HCT116 (cell line): ENCODE results near the gene ABCA5. TPM values are rescaled to one million over a fixed set of nuclear protein-coding genes. Genes with fewer than 3 reads are reported as not detected.
A peak's percentile ranks its signal among the peaks of the same experiment; 100 is the strongest.

Experiments used
- ATAC-seq: fragments of 200-7000 bp; cut with Tn5 transposase; 2 replicates; pipeline ENCODE4 v1.9.1; 2020; ENCODE audit warnings: mild to moderate bottlenecking, moderate library complexity
- BruUV-seq: library from RNA; stranded (reverse); fragments of 400-500 nt; replicated peaks from 2 replicates; lab custom pipeline; 2021; lab: Mats Ljungman, UMichigan
- CTCF ChIA-PET: fragments of 300-600 bp; sonication (Branson Sonifier 250); formaldehyde crosslinking; loops from one replicate; lab custom pipeline; 2021; ENCODE audit warnings: antibody characterized with exemption; lab: Charles Lee
- POLR2A ChIA-PET: fragments of 300-600, 350-600 bp; sonication (Branson Sonifier 250); formaldehyde crosslinking; loops from one replicate; lab custom pipeline; 2021; ENCODE audit warnings: antibody characterized with exemption; lab: Charles Lee
- RAD21 ChIA-PET, 2 experiments: fragments of 300-600 bp; sonication (Branson Sonifier 250); formaldehyde crosslinking; loops; one replicate each; lab custom pipeline; 2023; ENCODE audit warnings: low total read pairs in 2 of 2; ENCODE audit not compliant: uncharacterized antibody in 2 of 2, unreplicated experiment in 2 of 2, low non-redundant PET in 1 of 2; lab: Charles Lee
- DNase-seq: peaks from one replicate; pipeline ENCODE4 v3.0.0-alpha.2; 2010; ENCODE audit warnings: low read depth, low spot score
- H2AFZ ChIP-seq: fragments of 200-600 bp; shearing (Covaris generic), sonication (generic); 2 replicates; pipeline ENCODE4 v1.6.1; 2017; ENCODE audit warnings: low read depth, mixed run types, mixed read lengths, antibody characterized with exemption, low read length; ENCODE audit not compliant: poor library complexity, severe bottlenecking
- H3K27ac ChIP-seq: 2 replicates; pipeline ENCODE4 v1.5.1; 2012; ENCODE audit warnings: low read depth, low read length
- H3K27me3 ChIP-seq: fragments of 200-600 bp; sonication (generic); 2 replicates; pipeline ENCODE4 v1.6.1; 2016; ENCODE audit warnings: mixed run types, low read length, mixed read lengths; ENCODE audit not compliant: insufficient read depth
- H3K36me3 ChIP-seq, 2 experiments: fragments of 200-500 bp in 1 of 2; fragments of 200-600 bp in 1 of 2; sonication (Bioruptor generic) in 1 of 2; sonication (generic) in 1 of 2; 2 replicates each; pipeline versions ENCODE4 v1.5.1 to v1.6.1; 2014 to 2016; ENCODE audit warnings: low read length in 2 of 2, inconsistent platforms in 1 of 2, mixed read lengths in 1 of 2, mixed run types in 1 of 2; ENCODE audit not compliant: insufficient read depth in 2 of 2, control insufficient read depth in 1 of 2
- H3K4me1 ChIP-seq, 2 experiments: fragments of 200-600 bp in 1 of 2; sonication (generic) in 1 of 2; 2 replicates each; pipeline versions ENCODE4 v1.5.1 to v1.6.1; 2012 to 2017; ENCODE audit warnings: low read length in 2 of 2, inconsistent platforms in 1 of 2, mild to moderate bottlenecking in 1 of 2, mixed read lengths in 1 of 2, mixed run types in 1 of 2, moderate library complexity in 1 of 2; ENCODE audit not compliant: insufficient read depth in 2 of 2, control insufficient read depth in 1 of 2
- H3K4me2 ChIP-seq: fragments of 200-600 bp; sonication (generic); 2 replicates; pipeline ENCODE4 v1.6.1; 2017; ENCODE audit warnings: mixed run types, low read length, mixed read lengths
- H3K4me3 ChIP-seq, 2 experiments: fragments of 200-600 bp in 1 of 2; sonication (generic) in 1 of 2; replicated peaks in 1 of 2; 2 replicates each; pipeline ENCODE4 v1.5.1; 2011 to 2016; ENCODE audit warnings: low read length in 2 of 2, control low read depth in 1 of 2, low read depth in 1 of 2, mild to moderate bottlenecking in 1 of 2, mixed read lengths in 1 of 2, mixed run types in 1 of 2
- H3K79me2 ChIP-seq: fragments of 200-600 bp; sonication (generic); 2 replicates; pipeline ENCODE4 v1.6.1; 2017; ENCODE audit warnings: mild to moderate bottlenecking, mixed run types, low read length, moderate library complexity, mixed read lengths; ENCODE audit not compliant: insufficient read depth
- H3K9ac ChIP-seq: fragments of 200-600 bp; sonication (generic); 2 replicates; pipeline ENCODE4 v1.6.1; 2016; ENCODE audit warnings: low read length, mixed read lengths
- H3K9me2 ChIP-seq: fragments of 200-600 bp; sonication (generic), shearing (Covaris generic); 2 replicates; pipeline ENCODE4 v1.6.1; 2017; ENCODE audit warnings: mixed run types, mild to moderate bottlenecking, moderate library complexity; ENCODE audit not compliant: insufficient read depth
- H3K9me3 ChIP-seq, 2 experiments: fragments of 200-500 bp in 1 of 2; fragments of 200-600 bp in 1 of 2; sonication (Bioruptor generic) in 1 of 2; sonication (generic) in 1 of 2; 2 replicates each; pipeline ENCODE4 v1.6.1; 2014 to 2017; ENCODE audit warnings: low read length in 2 of 2, mixed read lengths in 2 of 2, inconsistent platforms in 1 of 2, low read depth in 1 of 2, mild to moderate bottlenecking in 1 of 2, mixed run types in 1 of 2, moderate library complexity in 1 of 2; ENCODE audit not compliant: control insufficient read depth in 1 of 2, insufficient read depth in 1 of 2
- H4K20me1 ChIP-seq: fragments of 200-600 bp; sonication (generic), shearing (Covaris generic); 2 replicates; pipeline ENCODE4 v1.6.1; 2017; ENCODE audit warnings: mixed run types, mild to moderate bottlenecking, moderate library complexity; ENCODE audit not compliant: insufficient read depth
- ATF3 ChIP-seq: IDR thresholded peaks from 2 replicates; pipeline ENCODE4 v1.6.1; 2012
- CEBPB ChIP-seq: IDR thresholded peaks from 2 replicates; pipeline ENCODE4 v1.6.1; 2012; ENCODE audit warnings: low read depth
- EGR1 ChIP-seq: IDR thresholded peaks from 2 replicates; pipeline ENCODE4 v1.6.1; 2012; ENCODE audit warnings: low read depth
- ELF1 ChIP-seq: IDR thresholded peaks from 2 replicates; pipeline ENCODE4 v1.6.1; 2012; ENCODE audit warnings: low read depth, borderline replicate concordance
- EZH2 ChIP-seq: fragments of 200-600 bp; sonication (generic); IDR thresholded peaks from 2 replicates; pipeline ENCODE4 v1.6.1; 2017; ENCODE audit warnings: antibody characterized with exemption, mixed run types
- EZH2phosphoT487 ChIP-seq: fragments of 200-600 bp; IDR thresholded peaks from 2 replicates; pipeline ENCODE4 v1.6.1; 2018; ENCODE audit warnings: antibody characterized with exemption, borderline replicate concordance
- FOSL1 ChIP-seq: IDR thresholded peaks from 2 replicates; pipeline ENCODE4 v1.6.1; 2012; ENCODE audit warnings: low read depth
- MAX ChIP-seq: IDR thresholded peaks from 2 replicates; pipeline ENCODE4 v1.6.1; 2012
- POLR2A ChIP-seq: IDR thresholded peaks from 2 replicates; pipeline ENCODE4 v1.7.0; 2011; ENCODE audit warnings: borderline replicate concordance; ENCODE audit not compliant: insufficient read depth, insufficient read length; ENCODE audit errors: extremely low read depth
- RAD21 ChIP-seq: IDR thresholded peaks from 2 replicates; pipeline ENCODE4 v1.6.1; 2012; ENCODE audit warnings: low read depth, mild to moderate bottlenecking
- SRF ChIP-seq: IDR thresholded peaks from 2 replicates; pipeline ENCODE4 v1.6.1; 2012; ENCODE audit warnings: low read depth
- TCF7L2 ChIP-seq: IDR thresholded peaks from 2 replicates; pipeline ENCODE4 v1.7.0; 2011; ENCODE audit warnings: borderline replicate concordance, inconsistent platforms; ENCODE audit not compliant: insufficient read depth, insufficient read length; ENCODE audit errors: extremely low read depth
- YY1 ChIP-seq: IDR thresholded peaks from 2 replicates; pipeline ENCODE4 v1.6.1; 2011; ENCODE audit warnings: low read length, low read depth, moderate library complexity, mild to moderate bottlenecking; ENCODE audit not compliant: insufficient replicate concordance; ENCODE audit errors: extremely low read depth
- ZFX ChIP-seq: fragments of 450-650 bp; IDR thresholded peaks from 2 replicates; pipeline ENCODE4 v1.6.1; 2017
- intact Hi-C: fragments of 100-400 bp; cut with micrococcal nuclease; formaldehyde crosslinking; loops from 2 replicates; pipeline ENCODE4 v1.10.0; 2022
- total RNA-seq: library from RNA; stranded (reverse); gene quantifications from one replicate; pipeline ENCODE4 v1.2.1, GENCODE V29; 2021; ENCODE audit not compliant: unreplicated experiment
- TF ChIP-seq, protein P1 (sequence below), 3 experiments: fragments of 200-600 bp in 1 of 3; sonication (generic) in 1 of 3; IDR thresholded peaks in 2 of 3; conservative IDR thresholded peaks in 1 of 3; 2 replicates each; pipeline ENCODE4 v1.5.1; 2012 to 2017; ENCODE audit warnings: low read depth in 2 of 3, low read length in 2 of 3, antibody characterized with exemption in 1 of 3, borderline replicate concordance in 1 of 3, control low read depth in 1 of 3, mild to moderate bottlenecking in 1 of 3, mixed read lengths in 1 of 3, mixed run types in 1 of 3, moderate library complexity in 1 of 3; ENCODE audit not compliant: insufficient read depth in 1 of 3

ABCA5 gene
- total RNA-seq, 1 experiment from 2014 or later = 6.8 TPM

GRCh38 chr17:69213059-69213813 lies 113.7 kb downstream of the ABCA5 start:
- no peak for TF ChIP-seq POLR2A
- TF ChIP-seq ZFX = no peak
- no peak for TF ChIP-seq YY1
- no peak for TF ChIP-seq MAX
- TF ChIP-seq, protein P1, sequence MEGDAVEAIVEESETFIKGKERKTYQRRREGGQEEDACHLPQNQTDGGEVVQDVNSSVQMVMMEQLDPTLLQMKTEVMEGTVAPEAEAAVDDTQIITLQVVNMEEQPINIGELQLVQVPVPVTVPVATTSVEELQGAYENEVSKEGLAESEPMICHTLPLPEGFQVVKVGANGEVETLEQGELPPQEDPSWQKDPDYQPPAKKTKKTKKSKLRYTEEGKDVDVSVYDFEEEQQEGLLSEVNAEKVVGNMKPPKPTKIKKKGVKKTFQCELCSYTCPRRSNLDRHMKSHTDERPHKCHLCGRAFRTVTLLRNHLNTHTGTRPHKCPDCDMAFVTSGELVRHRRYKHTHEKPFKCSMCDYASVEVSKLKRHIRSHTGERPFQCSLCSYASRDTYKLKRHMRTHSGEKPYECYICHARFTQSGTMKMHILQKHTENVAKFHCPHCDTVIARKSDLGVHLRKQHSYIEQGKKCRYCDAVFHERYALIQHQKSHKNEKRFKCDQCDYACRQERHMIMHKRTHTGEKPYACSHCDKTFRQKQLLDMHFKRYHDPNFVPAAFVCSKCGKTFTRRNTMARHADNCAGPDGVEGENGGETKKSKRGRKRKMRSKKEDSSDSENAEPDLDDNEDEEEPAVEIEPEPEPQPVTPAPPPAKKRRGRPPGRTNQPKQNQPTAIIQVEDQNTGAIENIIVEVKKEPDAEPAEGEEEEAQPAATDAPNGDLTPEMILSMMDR (IDR thresholded peaks at IDR 0.05 in 2 of 3, conservative IDR thresholded peaks at IDR 0.05 in 1 of 3; ENCODE audit: borderline replicate concordance in 1 of 3, insufficient read depth in 1 of 3, low read depth in 2 of 3, low read length in 2 of 3) = peak in 2 of 3 experiments; percentile 34 to 53; a peak in 4 of 6 replicates
- TF ChIP-seq SRF = no peak
- no peak for TF ChIP-seq ATF3
- no peak for TF ChIP-seq TCF7L2
- TF ChIP-seq RAD21 = 0 out of 2 replicates have a peak, but pooled peaks have one; percentile 16
- TF ChIP-seq FOSL1 = no peak
- TF ChIP-seq CEBPB = no peak
- no peak for TF ChIP-seq EZH2
- no peak for TF ChIP-seq ELF1
- TF ChIP-seq EZH2phosphoT487 = no peak
- no peak for TF ChIP-seq EGR1
- TF ChIP-seq, all 23 proteins: peak for 2
- Histone ChIP-seq H3K9me2 (no peaks in the 10 kb centered on the region), H3K36me3 (no peaks in the 10 kb centered on the region), H3K79me2 (no peaks in the 10 kb centered on the region), H3K9ac (no peak overlapping the region), H3K4me2 (no peak overlapping the region), H3K4me1 (no peaks in the 10 kb centered on the region; a peak in 1 of 4 replicates), H3K9me3 (no peaks in the 10 kb centered on the region), H3K27ac (no peak overlapping the region), H3K27me3 (no peaks in the 10 kb centered on the region), H4K20me1 (no peaks in the 10 kb centered on the region), H3K4me3 (no peak overlapping the region), H2AFZ (no peak overlapping the region)
- BruUV-seq = no TSS peak
- intact Hi-C loops = no loop called here
- DNase-seq = no peak
- peak; percentile 55 for ATAC-seq
- POLR2A ChIA-PET = no interaction called here
- CTCF ChIA-PET = interaction anchor here (0.9 to 1.1 kb wide), 2 partner anchors 8 to 13 kb away, joined by 3 read pairs; no protein-coding TSS in a partner anchor
- RAD21 ChIA-PET = no interaction called here
